HepG2 (cell line): Measurements from ENCODE around the gene PUDP. TPM values are rescaled to one million over a fixed set of nuclear protein-coding genes. Genes with fewer than 3 reads are reported as not detected.

Experiments used
- ATAC-seq: fragments of 200-7000 bp; cut with Tn5 transposase; 3 replicates; pipeline ENCODE4 v1.9.1; 2020; ENCODE audit warnings: mild to moderate bottlenecking, moderate library complexity
- BruUV-seq: library from RNA; stranded (reverse); fragments of 400-500 nt; replicated peaks from 2 replicates; lab custom pipeline; 2021; lab: Mats Ljungman, UMichigan
- CTCF ChIA-PET: fragments of 300-600 bp; formaldehyde crosslinking; extraction: SDS; loops from one replicate; lab custom pipeline; 2021; ENCODE audit warnings: low total read pairs, inconsistent platforms, low intra/inter-chr PET ratio; lab: Yijun Ruan, JAX
- POLR2A ChIA-PET: fragments of 350-600 bp; sonication (Branson Sonifier 250); formaldehyde crosslinking; loops from one replicate; lab custom pipeline; 2020; ENCODE audit warnings: antibody characterized with exemption, inconsistent platforms; lab: Yijun Ruan, JAX
- DNase-seq: peaks from one replicate; pipeline ENCODE4 v3.0.0-alpha.2; 2015; ENCODE audit warnings: low spot score
- FAIRE-seq: peaks from 3 replicates; lab custom pipeline; 2011; peaks lifted over from hg19 to GRCh38; lab: Jason Lieb, UNC
- H2AFZ ChIP-seq: one replicate; pipeline ENCODE4 v1.6.1; 2011; ENCODE audit warnings: low read length, inconsistent platforms
- H3K27ac ChIP-seq: fragments of 300-600 bp; 3 replicates; pipeline ENCODE4 v1.8.0; 2011; ENCODE audit warnings: mixed run types, mild to moderate bottlenecking, mixed read lengths, low read length, inconsistent platforms; ENCODE audit not compliant: insufficient read depth; ENCODE audit errors: extremely low read length
- H3K27me3 ChIP-seq, 2 experiments: fragments of 200-600 bp in 1 of 2; 2 replicates in 1 of 2; 3 replicates in 1 of 2; pipeline versions ENCODE4 v1.6.0 to v1.8.0; 2011; ENCODE audit warnings: low read length in 2 of 2, mild to moderate bottlenecking in 2 of 2, moderate library complexity in 2 of 2, inconsistent platforms in 1 of 2; ENCODE audit not compliant: insufficient read depth in 2 of 2, control insufficient read depth in 1 of 2
- H3K36me3 ChIP-seq, 2 experiments: fragments of 200-600 bp in 1 of 2; replicated peaks in 1 of 2; 2 replicates in 1 of 2; 3 replicates in 1 of 2; pipeline versions ENCODE4 v1.5.1 to v1.8.0; 2011; ENCODE audit warnings: low read length in 2 of 2, inconsistent platforms in 1 of 2; ENCODE audit not compliant: insufficient read depth in 2 of 2, control insufficient read depth in 1 of 2
- H3K4me1 ChIP-seq: 2 replicates; pipeline ENCODE4 v1.5.1; 2012; ENCODE audit warnings: low read length, inconsistent platforms; ENCODE audit not compliant: insufficient read depth
- H3K4me2 ChIP-seq: 2 replicates; pipeline ENCODE4 v1.6.0; 2011; ENCODE audit warnings: low read depth, low read length, inconsistent platforms
- H3K4me3 ChIP-seq, 3 experiments: fragments of 200-600 bp in 1 of 3; sonication (generic), shearing (Covaris generic) in 1 of 3; replicated peaks in 1 of 3; 2 replicates each; pipeline ENCODE4 v1.5.1; 2011 to 2016; ENCODE audit warnings: low read length in 3 of 3, inconsistent platforms in 2 of 3, low read depth in 2 of 3, mild to moderate bottlenecking in 2 of 3, control low read depth in 1 of 3, mixed read lengths in 1 of 3; ENCODE audit not compliant: insufficient read depth in 1 of 3
- H3K79me2 ChIP-seq: one replicate; pipeline ENCODE4 v1.6.1; 2011; ENCODE audit warnings: low read length, inconsistent platforms; ENCODE audit not compliant: insufficient read depth
- H3K9ac ChIP-seq: 2 replicates; pipeline ENCODE4 v1.6.0; 2011; ENCODE audit warnings: mild to moderate bottlenecking, low read depth, low read length, inconsistent platforms; ENCODE audit not compliant: insufficient read depth
- H3K9me3 ChIP-seq: 2 replicates; pipeline ENCODE4 v1.5.1; 2012; ENCODE audit warnings: mild to moderate bottlenecking, low read length
- H4K20me1 ChIP-seq: 2 replicates; pipeline ENCODE4 v1.6.0; 2011; ENCODE audit warnings: inconsistent platforms, mild to moderate bottlenecking, low read length, moderate library complexity; ENCODE audit not compliant: insufficient read depth
- IKZF1 ChIP-seq: fragments of 450-650 bp; IDR thresholded peaks from 2 replicates; pipeline ENCODE4 v1.7.1; 2016
- MZF1 ChIP-seq: sonication (generic); formaldehyde crosslinking; IDR thresholded peaks from 2 replicates; pipeline ENCODE4 v1.8.1; 2023; ENCODE audit warnings: mild to moderate bottlenecking, missing genetic modification reagents, borderline replicate concordance
- ONECUT2 ChIP-seq: sonication (generic); formaldehyde crosslinking; IDR thresholded peaks from 2 replicates; pipeline ENCODE4 v1.4.0; 2020; ENCODE audit warnings: missing genetic modification reagents
- TBP ChIP-seq: sonication (generic); formaldehyde crosslinking; IDR thresholded peaks from 2 replicates; pipeline ENCODE4 v1.5.0; 2020; ENCODE audit warnings: missing genetic modification reagents
- U2AF1 ChIP-seq: fragments of 200-400 bp; formaldehyde crosslinking; optimal IDR thresholded peaks from 2 replicates; pipeline ENCODE3; 2017; ENCODE audit warnings: mild to moderate bottlenecking, low read depth, low read length
- ZBTB8A ChIP-seq: sonication (generic); formaldehyde crosslinking; IDR thresholded peaks from 2 replicates; pipeline ENCODE4 v1.4.0; 2020; ENCODE audit warnings: mild to moderate bottlenecking, low read depth, missing genetic modification reagents, borderline replicate concordance
- ZNF30 ChIP-seq: sonication (generic); formaldehyde crosslinking; IDR thresholded peaks from 2 replicates; pipeline ENCODE4 v1.5.0; 2020; ENCODE audit warnings: mild to moderate bottlenecking, missing genetic modification reagents
- WGBS: methylation state at CpG from one replicate; pipeline ENCODE4 v1.1.6; 2017; ENCODE audit warnings: low lambda C conversion rate; 5-methylcytosine and 5-hydroxymethylcytosine counted together
- in situ Hi-C: cut with HindIII; loops from 2 replicates; pipeline ENCODE4 v1.10.0; 2017; ENCODE audit warnings: low pct_unique_long_range_greater_than_20kb; ENCODE audit not compliant: extremely low pct_ligation_motif_present
- intact Hi-C: fragments of 100-400 bp; cut with micrococcal nuclease; formaldehyde crosslinking; loops from one replicate; pipeline ENCODE4 v1.10.0; 2022; ENCODE audit not compliant: unreplicated experiment
- polyA plus RNA-seq, 8 experiments: library from polyadenylated mRNA; depleted of rRNA in 3 of 8; stranded (reverse) in 7 of 8; unstranded in 1 of 8; fragments of >200 nt; fragmentation: Illumina TruSeq in 4 of 8; extraction: Trizol in 4 of 8; gene quantifications; 2 replicates each; pipeline versions ENCODE4 v1.2.1 to v1.2.3, GENCODE V29; 2011 to 2016; ENCODE audit warnings: low read depth in 4 of 8, missing spikeins in 1 of 8, mixed read lengths in 1 of 8; ENCODE audit not compliant: insufficient read depth in 1 of 8
- total RNA-seq, 5 experiments: library from RNA; depleted of rRNA; stranded (reverse); fragments of >200 nt; fragmentation: Illumina TruSeq; extraction: Trizol; gene quantifications; 2 replicates each; pipeline ENCODE4 v1.2.3, GENCODE V29; 2016; ENCODE audit warnings: low read depth in 1 of 5
- TF ChIP-seq, protein P1 (sequence below): sonication (generic); formaldehyde crosslinking; IDR thresholded peaks from 2 replicates; pipeline ENCODE4 v1.8.1; 2022; ENCODE audit warnings: mild to moderate bottlenecking, missing genetic modification reagents
- TF ChIP-seq, protein P2 (sequence below): sonication (generic); formaldehyde crosslinking; IDR thresholded peaks from 2 replicates; pipeline ENCODE4 v1.5.0; 2020; ENCODE audit warnings: mild to moderate bottlenecking, missing genetic modification reagents, moderate library complexity

Gene PUDP
- total and polyA plus RNA-seq, 2 of the 13 experiments (the other 11 are each of a cell fraction or from before 2014, with no cell fraction given): 7.5 to 23.5 TPM

DNA sequence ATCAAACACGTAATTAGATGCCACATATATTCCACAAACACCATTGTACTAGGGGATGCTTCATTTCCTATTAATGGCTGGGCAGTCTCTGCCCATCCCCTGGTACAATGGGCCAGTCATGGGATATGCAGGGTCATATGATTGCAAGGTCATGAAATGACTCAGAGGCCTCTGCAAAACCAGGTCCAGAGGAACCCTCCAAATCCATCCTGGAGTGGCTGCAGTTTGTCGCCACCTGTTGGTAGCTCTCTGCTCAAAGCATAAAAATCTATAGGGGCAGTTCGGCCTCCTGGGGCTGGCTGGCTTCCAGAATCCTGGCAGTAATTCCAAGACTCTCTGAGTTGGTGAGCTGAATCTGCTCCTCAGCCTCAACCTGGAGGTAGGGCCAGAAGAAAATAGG, 22.9 kb upstream of the PUDP start (continued):
- TF ChIP-seq, protein P1, sequence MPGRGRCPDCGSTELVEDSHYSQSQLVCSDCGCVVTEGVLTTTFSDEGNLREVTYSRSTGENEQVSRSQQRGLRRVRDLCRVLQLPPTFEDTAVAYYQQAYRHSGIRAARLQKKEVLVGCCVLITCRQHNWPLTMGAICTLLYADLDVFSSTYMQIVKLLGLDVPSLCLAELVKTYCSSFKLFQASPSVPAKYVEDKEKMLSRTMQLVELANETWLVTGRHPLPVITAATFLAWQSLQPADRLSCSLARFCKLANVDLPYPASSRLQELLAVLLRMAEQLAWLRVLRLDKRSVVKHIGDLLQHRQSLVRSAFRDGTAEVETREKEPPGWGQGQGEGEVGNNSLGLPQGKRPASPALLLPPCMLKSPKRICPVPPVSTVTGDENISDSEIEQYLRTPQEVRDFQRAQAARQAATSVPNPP (CRISPR knock-in tag): no peak
- TF ChIP-seq IKZF1 (no peak), U2AF1 (no peak), ONECUT2 (CRISPR knock-in tag) (no peak), ZNF30 (CRISPR knock-in tag) (no peak), MZF1 (no peak)
- TF ChIP-seq, protein P2, sequence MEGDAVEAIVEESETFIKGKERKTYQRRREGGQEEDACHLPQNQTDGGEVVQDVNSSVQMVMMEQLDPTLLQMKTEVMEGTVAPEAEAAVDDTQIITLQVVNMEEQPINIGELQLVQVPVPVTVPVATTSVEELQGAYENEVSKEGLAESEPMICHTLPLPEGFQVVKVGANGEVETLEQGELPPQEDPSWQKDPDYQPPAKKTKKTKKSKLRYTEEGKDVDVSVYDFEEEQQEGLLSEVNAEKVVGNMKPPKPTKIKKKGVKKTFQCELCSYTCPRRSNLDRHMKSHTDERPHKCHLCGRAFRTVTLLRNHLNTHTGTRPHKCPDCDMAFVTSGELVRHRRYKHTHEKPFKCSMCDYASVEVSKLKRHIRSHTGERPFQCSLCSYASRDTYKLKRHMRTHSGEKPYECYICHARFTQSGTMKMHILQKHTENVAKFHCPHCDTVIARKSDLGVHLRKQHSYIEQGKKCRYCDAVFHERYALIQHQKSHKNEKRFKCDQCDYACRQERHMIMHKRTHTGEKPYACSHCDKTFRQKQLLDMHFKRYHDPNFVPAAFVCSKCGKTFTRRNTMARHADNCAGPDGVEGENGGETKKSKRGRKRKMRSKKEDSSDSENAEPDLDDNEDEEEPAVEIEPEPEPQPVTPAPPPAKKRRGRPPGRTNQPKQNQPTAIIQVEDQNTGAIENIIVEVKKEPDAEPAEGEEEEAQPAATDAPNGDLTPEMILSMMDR (CRISPR knock-in tag): peak; percentile 39
- TF ChIP-seq, all 625 proteins: peak for 8

DNA sequence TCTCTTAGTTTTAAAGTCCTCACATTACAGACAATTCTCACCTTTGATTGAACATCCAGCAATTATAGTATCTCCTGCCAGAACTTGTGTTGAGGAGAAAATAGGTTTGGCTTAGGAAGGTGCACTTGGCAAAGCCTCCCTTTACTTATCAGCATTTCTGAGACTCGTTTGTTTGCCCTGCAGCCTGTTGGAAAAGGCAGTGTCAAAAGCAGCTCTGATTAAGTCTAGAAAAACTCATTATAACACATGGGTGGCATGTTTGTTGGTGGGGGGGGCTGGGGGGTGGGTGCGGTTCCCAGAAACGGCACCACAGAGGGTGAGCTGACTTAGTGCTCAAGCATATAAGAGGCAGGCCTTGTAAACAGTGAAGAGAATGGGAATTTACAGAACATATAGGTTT, 21.7 kb upstream of the PUDP start:
- no TSS peak for BruUV-seq
- H3K4me1 ChIP-seq: no peaks in the 10 kb centered on the region
- TF ChIP-seq TBP (CRISPR knock-in tag): no peak
- TF ChIP-seq ZBTB8A (CRISPR knock-in tag): no peak
- no peaks in the 10 kb centered on the region for H3K79me2 ChIP-seq
- 56% methylated on average over 3 of the region's 3 CpGs for WGBS
- no peaks in the 10 kb centered on the region for H3K36me3 ChIP-seq
- POLR2A ChIA-PET: no interaction called here
- ATAC-seq (no peak), DNase-seq (no peak), FAIRE-seq (no peak)
- CTCF ChIA-PET: no interaction called here
- H3K27ac ChIP-seq: no peak overlapping the region
- no peaks in the 10 kb centered on the region for H3K27me3 ChIP-seq
- H3K4me3 ChIP-seq: no peak overlapping the region
- in situ Hi-C loops: no loop called here
- H4K20me1 ChIP-seq: no peaks in the 10 kb centered on the region
- H3K9ac ChIP-seq: no peak overlapping the region
- no peaks in the 10 kb centered on the region for H3K9me3 ChIP-seq
- intact Hi-C loops: loop anchor here (2.0 kb wide), 1 partner anchor 37 kb away; no protein-coding TSS in a partner anchor
- no peak overlapping the region for H3K4me2 ChIP-seq
- no peak overlapping the region for H2AFZ ChIP-seq
